CD4-positive, alpha-beta T cell treated with Interleukin-10 for 1 hour (primary cell): ENCODE results near the gene RNFT2.

Source experiments
- DNase-seq: peaks from one replicate; pipeline ENCODE4 v3.0.0-alpha.2; 2020

RNFT2 gene

DNA sequence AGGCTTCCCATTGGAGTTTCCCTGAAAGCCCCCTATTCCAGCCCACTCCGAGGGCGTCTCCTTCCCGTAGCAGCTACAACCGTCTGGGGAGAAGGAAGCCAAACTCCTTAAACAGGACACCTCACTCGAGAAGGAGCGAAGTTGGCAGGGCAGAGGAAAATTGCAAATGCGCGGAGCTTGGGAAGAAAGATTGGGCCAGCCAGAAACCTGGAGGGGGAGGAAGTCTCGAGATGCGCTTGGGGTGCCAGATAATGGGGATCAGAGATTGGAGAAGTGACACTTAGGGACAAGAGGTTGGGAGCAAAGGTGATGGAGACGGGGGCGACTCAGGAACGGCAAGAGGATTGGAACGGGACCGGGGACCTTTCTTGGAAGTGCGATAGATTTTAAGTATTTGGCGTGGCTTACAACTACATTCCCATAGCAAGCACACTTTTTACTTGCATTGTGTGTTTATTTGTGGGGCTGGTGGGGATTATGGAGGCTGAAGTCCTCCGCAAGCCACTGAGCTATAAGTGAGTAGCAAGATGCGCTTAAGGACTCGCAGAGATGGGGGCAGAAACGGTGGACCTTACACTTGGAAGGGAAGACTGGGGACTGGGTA is 142.2 kb downstream of the RNFT2 start:
- no peak for DNase-seq

DNA sequence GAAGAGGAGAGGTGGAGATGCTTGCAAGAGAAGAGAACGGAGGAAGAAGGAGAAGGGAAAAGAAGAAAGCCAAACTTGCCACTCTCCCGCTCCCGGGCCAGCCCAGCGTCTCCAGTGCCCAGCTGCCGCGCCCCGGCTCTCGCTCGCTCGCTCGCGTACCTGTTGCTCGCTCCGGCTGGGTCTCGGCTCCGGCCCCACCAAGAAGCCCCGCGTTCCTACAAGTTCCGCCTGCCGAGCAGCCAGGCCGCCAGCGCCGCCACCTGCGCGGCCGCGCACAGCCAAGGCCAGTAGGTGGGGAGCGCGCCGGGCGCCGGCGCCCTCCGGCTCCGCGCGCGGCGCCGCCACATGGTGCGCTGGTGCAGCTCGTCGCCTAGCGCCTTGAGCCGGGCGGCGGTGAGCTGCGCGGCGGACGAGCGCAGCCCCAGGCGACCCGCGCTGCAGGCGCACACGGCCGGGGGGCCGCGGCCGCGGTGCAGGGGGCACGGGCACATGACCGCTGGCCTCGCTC is 142.8 kb downstream of the RNFT2 start:
- no peak for DNase-seq

DNA sequence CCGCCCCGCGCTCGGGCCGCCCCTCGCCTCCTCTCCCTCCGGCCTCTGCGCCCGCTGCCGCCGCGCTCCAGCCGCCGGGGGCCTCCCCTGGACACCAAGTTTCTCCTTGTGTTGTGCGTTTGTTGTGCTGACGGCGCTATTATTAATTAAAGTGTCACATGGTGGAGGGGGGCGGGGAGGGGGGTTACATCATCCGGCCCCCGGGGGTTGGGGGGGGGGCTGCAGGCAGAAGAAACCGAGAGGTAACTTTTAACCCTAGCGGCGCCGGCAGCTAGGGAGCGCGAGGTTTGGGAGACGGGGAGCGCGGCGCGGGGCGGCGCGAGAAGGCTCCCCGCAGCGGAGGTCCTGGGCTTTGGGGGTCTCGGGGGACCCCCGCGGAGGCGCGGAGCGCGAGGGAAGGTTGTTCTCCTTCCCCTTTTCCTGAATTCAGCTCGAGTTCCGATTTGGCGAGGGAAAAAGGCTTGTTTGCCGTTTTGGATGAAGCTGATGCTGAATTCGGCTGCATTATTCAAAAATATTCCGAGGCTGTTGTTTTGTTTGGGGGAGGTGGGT is 143.3 kb downstream of the RNFT2 start, which contains the start of gene HRK:
Gene HRK, minus strand, starts transcription at position 117 of the 552 bp plus-strand sequence. CDS start 134 bp downstream, outside the sequence.
- no peak for DNase-seq

DNA sequence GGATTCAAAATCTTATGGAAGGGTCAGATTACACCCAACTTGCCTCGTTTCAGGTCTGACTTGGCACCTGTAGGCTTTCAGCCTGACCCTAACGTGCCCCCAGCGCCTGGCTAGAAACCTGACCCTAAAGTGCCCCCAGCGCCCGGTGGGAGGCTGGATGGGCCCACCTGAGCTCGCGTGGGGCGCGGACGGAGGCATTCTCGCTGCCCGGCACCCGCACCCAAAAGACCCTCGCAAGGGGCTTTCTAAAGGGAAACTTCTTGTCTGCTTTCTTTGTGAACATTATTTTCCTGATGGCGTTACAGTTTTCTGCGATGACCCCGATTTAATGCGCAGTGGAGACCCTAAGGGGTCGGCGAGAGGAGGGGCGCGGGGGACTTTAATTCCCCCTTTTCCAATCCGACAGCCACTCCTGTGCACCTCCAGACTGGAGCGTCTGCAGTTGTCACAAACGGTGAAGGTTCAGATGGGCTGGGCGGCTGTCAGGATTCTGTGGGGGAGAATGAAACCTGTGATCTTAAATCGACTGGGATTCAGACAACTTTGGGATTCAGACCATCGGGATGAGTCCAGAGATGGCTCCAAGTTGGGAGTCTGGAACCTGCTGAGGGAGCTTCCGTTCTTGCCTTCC is 143.9 kb downstream of the RNFT2 start:
- no peak for DNase-seq

DNA sequence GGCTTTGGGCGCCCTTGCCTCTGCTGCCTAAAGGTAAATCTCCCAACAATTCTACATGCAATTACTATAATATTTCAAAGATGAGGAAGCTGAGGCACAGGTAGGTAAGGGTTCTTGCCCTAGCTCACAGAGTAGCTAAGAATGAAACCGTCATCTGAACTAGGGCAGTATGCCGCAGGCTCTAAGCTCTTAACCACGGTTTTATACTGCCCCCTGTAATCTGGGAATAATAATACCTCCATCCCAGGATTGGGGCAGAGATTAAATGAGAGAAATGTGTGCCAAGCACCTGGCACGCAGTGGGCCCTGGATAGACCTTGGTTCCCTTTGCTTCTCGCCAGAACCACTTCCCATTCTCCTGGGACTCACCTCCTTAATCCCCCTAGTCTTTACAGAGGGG is 144.6 kb downstream of the RNFT2 start:
- DNase-seq = no peak

DNA sequence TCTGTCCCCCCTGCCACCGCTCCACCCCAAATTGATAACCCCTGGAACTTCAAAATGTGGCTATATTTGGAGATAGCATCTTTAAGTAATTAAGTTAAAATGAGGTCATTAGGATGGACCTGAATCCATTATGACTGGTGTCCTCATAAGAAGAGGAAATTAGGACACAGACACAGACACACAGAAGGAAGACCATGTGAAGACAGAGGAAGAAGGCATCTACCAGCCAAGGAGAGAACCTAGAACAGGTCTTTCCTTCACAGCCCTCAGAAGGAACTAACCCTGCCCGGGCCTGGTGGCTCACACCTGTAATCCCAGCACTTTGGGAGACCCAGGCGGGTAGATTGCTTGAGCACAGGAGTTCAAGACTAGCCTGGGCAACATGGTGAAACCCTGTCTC is 146.8 kb downstream of the RNFT2 start:
- DNase-seq = no peak

DNA sequence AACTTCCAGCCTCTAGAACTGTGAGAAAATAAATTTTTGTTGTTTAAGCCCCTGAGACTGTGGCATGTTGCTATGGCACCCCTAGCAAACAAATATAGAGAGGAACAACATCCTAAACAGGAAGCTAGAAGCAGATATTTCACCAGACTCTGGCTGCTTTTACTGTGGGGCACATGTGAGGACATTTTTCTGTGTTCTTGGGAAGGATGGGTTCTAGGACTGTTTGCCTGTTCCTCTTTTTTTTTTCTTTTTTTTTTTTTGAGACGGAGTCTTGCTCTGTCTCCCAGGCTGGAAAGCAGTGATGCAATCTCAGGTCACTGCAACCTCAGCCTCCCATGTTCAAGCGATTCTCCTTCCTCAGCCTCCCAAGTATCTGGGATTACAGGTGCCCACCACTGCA is 147.4 kb downstream of the RNFT2 start:
- no peak for DNase-seq

DNA sequence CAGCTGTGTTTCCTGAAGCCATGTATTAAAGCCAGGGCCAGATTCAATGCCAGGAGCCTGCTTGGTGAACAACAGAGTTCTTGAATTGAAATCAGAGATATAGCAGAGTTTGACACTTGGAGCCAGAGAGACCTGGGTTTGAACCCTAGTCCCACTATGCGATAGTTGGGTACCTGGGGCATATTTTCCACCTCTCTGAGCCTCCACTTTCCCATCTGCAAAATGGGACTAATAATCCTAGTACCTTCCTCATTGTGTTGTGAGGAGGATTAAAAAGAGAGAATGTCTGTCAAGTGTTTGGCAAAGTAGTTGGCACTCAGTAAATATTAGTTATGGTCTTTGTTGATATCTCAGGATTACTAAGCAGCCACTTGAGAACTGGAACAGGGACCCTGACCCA is 149.1 kb downstream of the RNFT2 start:
- no peak for DNase-seq

DNA sequence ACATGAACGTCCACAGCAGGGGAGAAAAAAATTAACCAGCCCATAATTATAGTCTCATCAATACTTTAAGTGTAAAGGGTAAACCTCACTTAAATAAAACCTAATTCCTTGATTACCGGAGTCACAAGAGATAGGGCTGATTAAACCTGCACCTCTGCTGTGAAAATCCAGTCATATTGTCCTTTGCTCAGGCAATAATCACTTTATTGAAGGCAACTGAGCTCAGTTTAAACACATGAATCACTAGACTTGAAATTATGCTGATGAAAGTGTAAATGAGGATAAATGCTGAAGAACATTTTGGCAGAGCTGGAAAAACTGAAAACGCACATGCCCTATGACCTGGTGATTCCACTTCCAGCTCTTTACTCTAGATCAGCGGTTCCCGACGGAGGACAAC is 149.8 kb downstream of the RNFT2 start:
- no peak for DNase-seq

DNA sequence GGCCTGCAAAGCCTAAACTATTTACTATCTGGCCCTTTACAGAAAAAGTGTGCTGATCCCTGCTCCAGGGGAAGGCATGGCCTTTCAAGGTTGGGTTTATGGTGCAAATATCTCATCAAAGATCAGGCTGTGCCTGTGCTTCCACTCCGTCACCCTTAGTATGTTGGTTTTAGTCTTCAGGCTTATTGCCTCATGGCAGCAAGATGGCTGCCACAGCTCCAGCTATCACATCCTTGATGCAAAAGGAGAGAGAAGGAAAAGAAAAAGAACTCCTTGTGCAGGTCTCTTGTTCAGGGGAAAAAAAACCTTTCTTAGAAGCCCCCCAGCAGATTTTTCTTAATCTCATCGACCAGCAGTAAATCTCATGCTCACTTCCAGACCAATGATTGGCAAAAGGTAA is 152.2 kb downstream of the RNFT2 start:
- no peak for DNase-seq

DNA sequence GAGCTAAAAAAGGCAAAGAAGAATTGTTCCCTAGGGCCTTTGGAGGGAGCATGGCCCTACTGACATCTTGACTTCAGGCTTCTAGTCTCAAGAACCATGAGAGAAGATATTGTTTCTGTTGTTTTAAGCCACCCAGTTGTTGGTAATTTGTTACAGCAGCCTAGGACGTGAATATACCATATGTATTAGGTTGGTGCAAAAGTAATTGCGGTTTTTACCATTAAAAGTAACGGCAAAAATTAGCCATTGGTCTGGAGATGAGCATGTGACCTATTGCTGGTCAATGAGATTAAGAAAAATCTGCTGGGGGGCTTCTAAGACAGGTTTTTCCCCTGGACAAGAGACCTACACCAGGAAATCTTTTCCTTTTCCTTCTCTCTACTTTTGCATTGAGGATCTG is 152.9 kb downstream of the RNFT2 start:
- no peak for DNase-seq

DNA sequence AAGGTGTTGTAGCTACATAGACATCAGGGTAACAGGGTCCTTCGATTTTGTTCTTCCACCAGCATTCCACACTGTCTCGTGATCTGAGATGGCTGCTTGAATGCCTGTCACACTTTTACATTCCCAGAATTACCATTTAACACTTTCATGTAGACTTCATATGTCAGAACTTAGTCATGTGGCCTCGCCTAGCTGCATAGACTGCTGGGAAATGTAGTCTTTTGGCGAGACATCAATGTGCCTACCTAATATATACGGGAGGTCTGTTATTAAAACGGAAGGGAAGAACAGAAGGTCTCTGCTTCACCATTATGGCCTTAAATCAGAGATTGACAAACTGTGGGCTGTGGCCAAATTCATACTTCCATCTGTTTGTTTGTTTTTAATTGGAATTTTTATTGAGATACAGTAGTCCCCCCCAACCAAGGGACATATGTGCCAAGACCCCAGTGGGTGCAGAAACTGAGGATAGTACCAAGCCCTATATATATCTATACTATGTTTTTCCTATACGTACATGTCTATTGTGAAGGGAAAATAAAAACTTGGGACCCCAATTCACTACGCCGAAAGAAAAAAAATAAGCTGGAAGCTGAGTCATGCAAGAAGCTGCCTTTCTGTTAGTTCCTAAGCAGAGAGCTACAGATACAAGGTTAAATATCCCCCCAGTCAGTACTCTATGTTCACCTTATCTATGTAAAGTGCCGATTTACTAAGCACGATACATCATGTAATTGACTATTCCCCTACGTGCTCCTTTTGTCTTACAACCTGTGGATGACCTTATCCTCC is 154.4 kb downstream of the RNFT2 start:
- DNase-seq = no peak

DNA sequence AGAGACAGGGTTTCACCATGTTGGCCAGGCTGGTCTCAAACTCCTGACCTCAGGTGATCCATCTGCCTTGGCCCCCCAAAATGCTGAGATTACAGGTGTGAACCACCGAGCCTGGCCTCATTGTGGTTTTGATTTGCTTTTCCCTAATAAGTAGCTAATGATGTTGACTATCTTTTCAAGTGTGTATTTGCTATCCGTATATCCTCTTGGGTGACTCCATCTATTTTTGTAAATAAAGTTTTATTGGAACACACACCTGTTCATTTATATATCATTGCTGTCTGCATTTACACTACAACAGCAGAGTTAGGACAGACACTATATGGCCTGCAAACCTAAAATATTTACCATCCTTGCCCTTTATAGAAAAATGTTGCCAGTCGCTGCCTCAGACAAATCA is 156.8 kb downstream of the RNFT2 start:
- no peak for DNase-seq

DNA sequence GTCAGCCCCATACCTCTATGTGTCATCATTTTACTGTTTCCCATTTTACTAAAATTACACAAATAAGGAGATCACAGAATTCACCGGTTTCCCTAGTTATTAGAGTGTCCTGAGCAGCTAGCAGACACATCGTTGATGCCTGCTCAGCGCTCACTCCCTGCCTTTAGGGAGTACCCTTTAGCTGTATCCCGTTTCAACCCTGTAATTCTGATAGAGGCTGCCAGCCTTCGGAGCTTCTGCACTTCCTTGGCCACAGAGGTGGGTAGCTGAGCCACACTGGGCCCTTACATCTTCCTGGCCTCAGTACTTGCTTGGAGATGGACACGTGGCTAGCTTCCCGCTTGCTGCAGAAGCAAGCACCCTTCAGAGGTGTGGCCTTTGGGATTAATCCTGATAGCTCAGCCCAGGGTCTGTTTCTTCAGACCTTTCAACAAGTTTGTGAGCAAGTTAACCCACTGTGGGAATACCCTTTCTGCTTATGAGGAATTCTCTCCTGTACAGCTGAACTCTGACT is 158.4 kb downstream of the RNFT2 start:
- DNase-seq = no peak

DNA sequence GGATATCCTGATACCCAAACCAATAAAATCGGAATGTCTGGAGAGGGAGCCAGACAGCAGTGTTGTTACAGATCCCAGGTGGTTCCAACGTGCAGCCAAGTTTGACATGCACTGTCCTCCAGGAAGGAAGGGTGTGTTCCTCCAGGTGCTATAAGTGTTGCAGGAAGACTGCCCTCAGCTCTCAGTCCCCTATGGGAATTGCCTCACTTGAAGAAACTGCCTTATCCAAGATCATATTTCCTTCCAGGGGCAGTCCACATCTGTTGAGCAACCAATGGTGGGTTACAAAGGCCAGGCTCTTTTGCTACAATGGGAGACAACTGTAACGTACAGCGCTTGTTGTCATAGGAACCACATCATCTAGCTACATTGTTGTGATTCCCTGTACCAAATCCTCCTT is 159.4 kb downstream of the RNFT2 start:
- DNase-seq = no peak

DNA sequence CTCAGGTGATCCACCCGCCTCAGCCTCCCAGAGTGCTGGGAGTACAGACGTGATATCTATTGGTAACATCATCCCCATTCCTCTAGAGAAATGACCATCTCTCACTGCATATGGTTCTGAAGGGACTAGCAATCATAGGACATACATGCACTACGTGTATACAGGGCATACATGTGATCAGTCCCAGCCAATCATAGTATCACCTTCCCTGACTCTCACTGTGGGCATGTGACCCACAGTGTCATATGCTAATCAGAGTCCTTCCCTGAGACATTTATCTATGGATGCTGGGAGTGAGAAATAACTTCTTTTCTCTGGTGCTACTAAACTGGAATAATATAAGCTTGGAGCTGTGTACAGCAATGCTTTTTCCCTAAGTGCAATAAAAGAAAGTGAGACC is 160.6 kb downstream of the RNFT2 start:
- no peak for DNase-seq

DNA sequence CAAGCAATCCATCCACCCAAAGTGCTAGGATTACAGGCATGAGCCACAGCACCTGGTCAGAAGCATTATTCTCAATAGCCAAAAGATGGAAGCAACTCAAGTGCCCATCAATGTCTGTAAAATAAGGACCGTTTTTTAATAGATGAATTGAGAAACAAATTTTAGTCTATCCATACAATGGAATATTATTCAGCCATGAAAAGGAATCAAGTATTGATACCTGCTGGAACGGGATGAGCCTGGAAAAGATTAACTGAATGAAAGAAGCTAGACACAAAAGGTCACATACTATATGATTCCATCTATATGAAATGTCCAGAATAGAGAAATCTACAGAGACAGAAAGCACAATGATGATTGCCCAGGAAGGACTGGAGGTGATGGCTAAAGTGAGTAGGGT is 163.5 kb downstream of the RNFT2 start:
- DNase-seq = no peak
